Stimulated activated naive CD4-positive, alpha-beta T cell treated with Interleukin-2 at 50 U/mL for 16 hours (primary cell): Measurements from ENCODE around the gene FAM9C.
A peak's percentile ranks its signal among the peaks of the same experiment; 100 is the strongest.

Source experiments
- DNase-seq: peaks from one replicate; lab custom pipeline; 2025; lab: John Stamatoyannopoulos, UW

FAM9C gene

GRCh38 chrX:13007519-13008188, 36.8 kb downstream of the FAM9C start:
- no peak for DNase-seq

GRCh38 chrX:13005661-13006473, 38.6 kb downstream of the FAM9C start:
- DNase-seq, result peak; percentile 23

- peak; percentile 13 for DNase-seq
Observed at GRCh38 chrX:13001961-13002671, 42.3 kb downstream of the FAM9C start.

- DNase-seq, result no peak
Observed at GRCh38 chrX:13001097-13001496, 43.3 kb downstream of the FAM9C start.

- peak; percentile 16 for DNase-seq
Observed at GRCh38 chrX:13000301-13000811, 44.1 kb downstream of the FAM9C start.

- DNase-seq, result peak; percentile 37
Observed at GRCh38 chrX:12999422-12999821, 45.0 kb downstream of the FAM9C start.

- no peak for DNase-seq
Observed at GRCh38 chrX:12997906-12998687, 46.3 kb downstream of the FAM9C start.

GRCh38 chrX:12996934-12997435, 47.4 kb downstream of the FAM9C start:
- no peak for DNase-seq

- DNase-seq, result no peak
Observed at GRCh38 chrX:12994321-12994720, 50.1 kb downstream of the FAM9C start.

- no peak for DNase-seq
Observed at GRCh38 chrX:12993826-12994225, 50.6 kb downstream of the FAM9C start.

- DNase-seq, result no peak
Observed at GRCh38 chrX:12992544-12993118, 51.8 kb downstream of the FAM9C start.

- no peak for DNase-seq
Observed at GRCh38 chrX:12991575-12991974, 52.8 kb downstream of the FAM9C start.

- DNase-seq, result no peak
Observed at GRCh38 chrX:12989461-12989860, 55.0 kb downstream of the FAM9C start.

GRCh38 chrX:12988797-12989196, 55.6 kb downstream of the FAM9C start:
- no peak for DNase-seq

- no peak for DNase-seq
Observed at GRCh38 chrX:12987900-12988594, 56.4 kb downstream of the FAM9C start.

GRCh38 chrX:12987340-12987739, 57.1 kb downstream of the FAM9C start:
- no peak for DNase-seq

GRCh38 chrX:12986886-12987285, 57.5 kb downstream of the FAM9C start:
- no peak for DNase-seq

GRCh38 chrX:12986164-12986779, 58.1 kb downstream of the FAM9C start:
- no peak for DNase-seq
